Measurements from ENCODE around the gene PARD3. TPM values are rescaled to one million over a fixed set of nuclear protein-coding genes. Genes with fewer than 3 reads are reported as not detected.

PARD3 gene
- total RNA-seq, 1 experiment from 2014 or later: 46.3 TPM

- TF ChIP-seq ZBTB33 (IDR thresholded peaks at IDR 0.05; ENCODE audit: extremely low read depth, insufficient replicate concordance, low read length): no peak
These were observed 592.7 kb downstream of the PARD3 start (continued) for GRCh38 chr10:34222359-34222758.

- no TSS peak for BruUV-seq (replicated peaks)
- CTCF ChIA-PET: no interaction called here
- Histone ChIP-seq H4K20me1 (ENCODE audit: insufficient read depth) (no peaks in the 10 kb centered on the region), H3K9me3 (ENCODE audit: control insufficient read depth in 1 of 2, insufficient read depth in 1 of 2, low read depth in 1 of 2, low read length in 2 of 2) (no peaks in the 10 kb centered on the region), H3K9me2 (ENCODE audit: insufficient read depth) (no peaks in the 10 kb centered on the region), H2AFZ (ENCODE audit: low read depth, low read length, poor library complexity, severe bottlenecking) (no peak overlapping the region), H3K9ac (ENCODE audit: low read length) (no peak overlapping the region), H3K4me2 (ENCODE audit: low read length) (no peak overlapping the region), H3K36me3 (ENCODE audit: control insufficient read depth in 1 of 2, insufficient read depth in 2 of 2, low read length in 2 of 2) (no peaks in the 10 kb centered on the region), H3K27me3 (ENCODE audit: insufficient read depth, low read length) (no peaks in the 10 kb centered on the region), H3K4me3 (replicated peaks in 1 of 2; ENCODE audit: low read depth in 1 of 2, low read length in 2 of 2) (no peak overlapping the region), H3K4me1 (ENCODE audit: control insufficient read depth in 1 of 2, insufficient read depth in 2 of 2, low read length in 2 of 2) (peaks cover 0 to 2% of the 10 kb centered on the region in 2 experiments; a peak in 1 of 4 replicates), H3K79me2 (ENCODE audit: insufficient read depth, low read length) (no peaks in the 10 kb centered on the region), H3K27ac (ENCODE audit: low read depth, low read length) (no peak overlapping the region)
- POLR2A ChIA-PET: no interaction called here
- intact Hi-C loops (cut with micrococcal nuclease): loop anchor here (10.0 kb wide), 1 partner anchor 885 kb away; the partner anchor contains the start of gene NRP1
- TF ChIP-seq ZFX (IDR thresholded peaks at IDR 0.05) (no peak), POLR2A (IDR thresholded peaks at IDR 0.05; ENCODE audit: borderline replicate concordance, extremely low read depth, insufficient read depth, insufficient read length) (no peak), SIN3A (IDR thresholded peaks at IDR 0.05; ENCODE audit: low read depth) (no peak), POLR2AphosphoS5 (IDR thresholded peaks at IDR 0.05; ENCODE audit: low read depth, low read length) (no peak), ATF3 (IDR thresholded peaks at IDR 0.05) (no peak), EGR1 (IDR thresholded peaks at IDR 0.05; ENCODE audit: low read depth) (no peak), TCF7L2 (IDR thresholded peaks at IDR 0.05; ENCODE audit: borderline replicate concordance, extremely low read depth, insufficient read depth, insufficient read length) (no peak), YY1 (IDR thresholded peaks at IDR 0.05; ENCODE audit: extremely low read depth, insufficient replicate concordance, low read depth, low read length) (no peak), CTCF (IDR thresholded peaks at IDR 0.05 in 2 of 3, conservative IDR thresholded peaks at IDR 0.05 in 1 of 3; ENCODE audit: borderline replicate concordance in 1 of 3, insufficient read depth in 1 of 3, low read depth in 2 of 3, low read length in 2 of 3) (no peak)
- DNase-seq (ENCODE audit: low read depth, low spot score): no peak
- ATAC-seq: no peak
- RAD21 ChIA-PET (ENCODE audit: low non-redundant PET in 1 of 2, low total read pairs in 2 of 2, uncharacterized antibody in 2 of 2, unreplicated experiment in 2 of 2): no interaction called here
These were observed 595.1 kb downstream of the PARD3 start for GRCh38 chr10:34219753-34220548.

Data from HCT116 (cell line).